ENCODE data around the gene DOK6. TPM values are rescaled to one million over a fixed set of nuclear protein-coding genes. Genes with fewer than 3 reads are reported as not detected.

The DOK6 gene
- total RNA-seq, 3 donors from 2014 or later, result 1.0 to 1.4 (median 1.3) TPM

GRCh38 chr18:69528435-69528834 is 127.7 kb downstream of the DOK6 start:
- DNase-seq (ENCODE audit: low spot score in 2 of 2), result no peak
- TF ChIP-seq POLR2AphosphoS5 (IDR thresholded peaks at IDR 0.05), result no peak
- TF ChIP-seq POLR2A (IDR thresholded peaks at IDR 0.05), result no peak
- TF ChIP-seq CTCF (IDR thresholded peaks at IDR 0.05), result no peak
- Histone ChIP-seq H3K4me3 (no peak overlapping the region), H3K9me3 (no peaks in the 10 kb centered on the region), H3K27me3 (no peaks in the 10 kb centered on the region), H3K4me1 (no peaks in the 10 kb centered on the region), H3K36me3 (no peaks in the 10 kb centered on the region), H3K27ac (no peak overlapping the region)
- intact Hi-C loops (cut with DNase I; ENCODE audit: low total_unique reads), result no loop called here

DNA sequence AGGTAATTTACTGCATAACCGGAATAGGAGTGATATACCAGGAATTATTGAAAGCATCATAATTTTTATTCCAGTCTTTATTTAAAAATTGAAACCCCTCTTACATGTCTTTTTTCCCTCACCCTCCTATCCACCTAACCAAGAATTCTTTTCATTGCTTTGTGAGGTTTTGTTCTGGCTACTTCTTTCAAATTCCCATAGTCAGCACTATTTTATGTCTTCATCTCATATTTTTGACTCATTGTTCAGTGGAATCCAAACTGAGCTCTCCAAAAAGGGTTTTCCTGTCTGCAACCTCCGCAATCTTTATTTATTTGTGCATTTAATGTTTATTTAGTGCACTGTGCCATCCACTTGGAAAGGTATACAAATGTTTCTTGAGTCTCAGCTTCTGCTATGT is 128.5 kb downstream of the DOK6 start:
- Histone ChIP-seq H3K36me3 (no peaks in the 10 kb centered on the region), H3K4me1 (no peaks in the 10 kb centered on the region), H3K9me3 (no peaks in the 10 kb centered on the region), H3K27me3 (no peaks in the 10 kb centered on the region), H3K4me3 (no peak overlapping the region), H3K27ac (no peak overlapping the region)
- intact Hi-C loops (cut with DNase I; ENCODE audit: low total_unique reads), result no loop called here
- no peak for DNase-seq (ENCODE audit: low spot score in 2 of 2)
- no peak for TF ChIP-seq CTCF (IDR thresholded peaks at IDR 0.05)
- no peak for TF ChIP-seq POLR2AphosphoS5 (IDR thresholded peaks at IDR 0.05)
- no peak for TF ChIP-seq POLR2A (IDR thresholded peaks at IDR 0.05)

DNA sequence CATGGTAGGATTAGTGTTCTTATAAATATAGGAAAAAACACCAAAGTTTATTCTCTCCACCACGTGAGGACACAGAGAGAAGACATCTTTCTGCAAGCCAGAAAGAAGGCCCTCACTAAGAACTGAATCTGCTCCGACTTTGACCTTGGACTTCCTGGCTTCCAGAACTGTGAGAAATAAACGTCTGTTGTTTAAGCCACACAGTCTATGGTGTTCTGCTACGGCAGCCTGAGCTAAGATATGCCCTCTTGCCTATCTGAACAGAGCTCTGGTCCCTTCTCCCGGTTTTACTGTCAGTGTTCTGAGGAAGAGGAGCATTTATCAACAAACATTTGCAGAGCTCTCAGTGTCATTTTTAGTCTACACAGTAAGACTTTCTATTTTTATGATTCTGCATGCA is 131.3 kb downstream of the DOK6 start:
- no peak for DNase-seq (ENCODE audit: low spot score in 2 of 2)
- Histone ChIP-seq H3K27ac (no peak overlapping the region), H3K27me3 (no peaks in the 10 kb centered on the region), H3K9me3 (no peaks in the 10 kb centered on the region), H3K4me1 (no peaks in the 10 kb centered on the region), H3K4me3 (no peak overlapping the region), H3K36me3 (peaks cover 5% of the 10 kb centered on the region)
- intact Hi-C loops (cut with DNase I; ENCODE audit: low total_unique reads), result no loop called here
- no peak for TF ChIP-seq POLR2AphosphoS5 (IDR thresholded peaks at IDR 0.05)
- TF ChIP-seq POLR2A (IDR thresholded peaks at IDR 0.05), result no peak
- TF ChIP-seq CTCF (IDR thresholded peaks at IDR 0.05), result no peak

GRCh38 chr18:69537183-69537582 is 136.5 kb downstream of the DOK6 start:
- Histone ChIP-seq H3K27ac (no peak overlapping the region), H3K4me3 (no peak overlapping the region), H3K36me3 (peaks cover 5% of the 10 kb centered on the region), H3K4me1 (no peaks in the 10 kb centered on the region), H3K27me3 (no peaks in the 10 kb centered on the region), H3K9me3 (no peaks in the 10 kb centered on the region)
- TF ChIP-seq POLR2AphosphoS5 (IDR thresholded peaks at IDR 0.05) (no peak), POLR2A (IDR thresholded peaks at IDR 0.05) (no peak), CTCF (IDR thresholded peaks at IDR 0.05) (no peak)
- DNase-seq (ENCODE audit: low spot score in 2 of 2), result no peak
- intact Hi-C loops (cut with DNase I; ENCODE audit: low total_unique reads), result no loop called here

DNA sequence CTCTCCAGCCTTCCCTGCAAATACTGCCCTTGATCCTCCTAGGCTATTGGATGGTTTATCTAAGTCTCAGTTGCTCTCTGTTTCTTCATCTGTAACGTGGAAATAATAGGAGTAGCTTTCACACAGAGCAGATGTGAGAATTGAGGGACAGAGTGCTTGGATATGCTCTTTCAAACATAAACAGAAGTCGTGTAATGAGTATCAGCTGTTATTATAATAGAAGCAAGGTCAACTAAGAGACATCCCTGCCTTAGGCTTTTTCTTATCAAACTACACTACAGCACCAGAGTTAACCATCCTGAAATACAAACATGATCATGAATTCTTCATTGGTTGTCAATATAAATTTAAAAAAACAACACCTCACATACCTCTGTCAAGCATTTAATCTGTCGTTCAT is 138.2 kb downstream of the DOK6 start:
- H3K27ac ChIP-seq, result no peak overlapping the region
- TF ChIP-seq CTCF (IDR thresholded peaks at IDR 0.05) (no peak), POLR2AphosphoS5 (IDR thresholded peaks at IDR 0.05) (no peak), POLR2A (IDR thresholded peaks at IDR 0.05) (no peak)
- DNase-seq (ENCODE audit: low spot score in 2 of 2), result no peak
- no peaks in the 10 kb centered on the region for H3K4me1 ChIP-seq
- peaks cover 5% of the 10 kb centered on the region for H3K36me3 ChIP-seq
- H3K4me3 ChIP-seq, result no peak overlapping the region
- no peaks in the 10 kb centered on the region for H3K27me3 ChIP-seq
- no peaks in the 10 kb centered on the region for H3K9me3 ChIP-seq
- intact Hi-C loops (cut with DNase I; ENCODE audit: low total_unique reads), result no loop called here
